OCI-LY1 (cell line): ENCODE data around the gene MAP3K10.

Source experiments
- CTCF ChIP-seq: fragments of 200-600 bp; sonication (generic), shearing (Covaris generic); IDR thresholded peaks from 2 replicates; pipeline ENCODE4 v1.5.1; 2017; ENCODE audit warnings: mild to moderate bottlenecking, antibody characterized with exemption, low read length, moderate library complexity, mixed read lengths
- EZH2 ChIP-seq: fragments of 200-600 bp; sonication (generic), shearing (Covaris generic); IDR thresholded peaks from 2 replicates; pipeline ENCODE4 v1.8.0; 2017; ENCODE audit warnings: borderline replicate concordance, mixed run types, mild to moderate bottlenecking, antibody characterized with exemption, low read length, moderate library complexity, mixed read lengths

GRCh38 chr19:40191836-40192646 is 815 bp downstream of the MAP3K10 start:
- TF ChIP-seq CTCF (peak; percentile 32; the same call in 1 of the 2 replicates), EZH2 (no peak)
